A549 (cell line): ENCODE results near the gene QKI. TPM values are rescaled to one million over a fixed set of nuclear protein-coding genes. Genes with fewer than 3 reads are reported as not detected.

Experiments used
- ATAC-seq, 2 experiments: fragments of 200-7000 bp in 1 of 2; fragments of >200 bp in 1 of 2; cut with Nextera tagmentation in 1 of 2; cut with Tn5 transposase in 1 of 2; 3 replicates each; pipeline versions ENCODE4 v1.8.0 to v1.9.1; 2018 to 2020; ENCODE audit warnings: mild to moderate bottlenecking in 1 of 2, moderate library complexity in 1 of 2
- CTCF ChIA-PET: fragments of 300-600 bp; sonication (Branson Sonifier 250); formaldehyde crosslinking; extraction: SDS; loops from one replicate; lab custom pipeline; 2021; ENCODE audit warnings: antibody characterized with exemption, inconsistent platforms; lab: Yijun Ruan, JAX
- POLR2A ChIA-PET: fragments of 350-600 bp; formaldehyde crosslinking; extraction: SDS; loops from one replicate; lab custom pipeline; 2021; ENCODE audit warnings: antibody characterized with exemption, inconsistent platforms; lab: Yijun Ruan, JAX
- DNase-seq, 2 experiments: peaks; one replicate each; pipeline versions ENCODE4 v3.0.0 to v3.0.0-alpha.2; 2011 to 2016; ENCODE audit warnings: low read depth in 1 of 2, low spot score in 1 of 2
- FAIRE-seq: peaks from 2 replicates; lab custom pipeline; 2011; peaks lifted over from hg19 to GRCh38; lab: Jason Lieb, UNC
- H3K27ac ChIP-seq, 2 experiments: fragments of >200 bp; sonication (Bioruptor Twin); formaldehyde crosslinking; 3 replicates each; pipeline ENCODE4 v1.5.1; 2016 to 2017
- H3K4me1 ChIP-seq: fragments of >200 bp; sonication (Bioruptor Twin); formaldehyde crosslinking; 3 replicates; pipeline ENCODE4 v1.6.1; 2016
- H3K4me2 ChIP-seq: fragments of >200 bp; sonication (Bioruptor Twin); formaldehyde crosslinking; 3 replicates; pipeline ENCODE4 v1.6.1; 2016
- H3K4me3 ChIP-seq: fragments of >200 bp; sonication (Bioruptor Twin); formaldehyde crosslinking; 3 replicates; pipeline ENCODE4 v1.5.1; 2016
- H3K9me3 ChIP-seq: fragments of >200 bp; sonication (Bioruptor Twin); formaldehyde crosslinking; 3 replicates; pipeline ENCODE4 v1.6.1; 2016
- CBX2 ChIP-seq: fragments of 200-600 bp; sonication (generic); IDR thresholded peaks from 2 replicates; pipeline ENCODE4 v1.6.1; 2016; ENCODE audit warnings: low read depth, mild to moderate bottlenecking, borderline replicate concordance
- CEBPB ChIP-seq, 2 experiments: fragments of >200 bp in 1 of 2; sonication (Bioruptor Twin) in 1 of 2; formaldehyde crosslinking in 1 of 2; IDR thresholded peaks; 2 replicates each; pipeline ENCODE4 v1.6.1; 2012 to 2016
- CHD2 ChIP-seq: fragments of 150-350 bp; IDR thresholded peaks from 2 replicates; pipeline ENCODE4 v1.6.1; 2014; ENCODE audit warnings: low read length; ENCODE audit not compliant: partially characterized antibody
- EHMT2 ChIP-seq: fragments of 200-600 bp; sonication (generic); IDR thresholded peaks from 2 replicates; pipeline ENCODE4 v1.6.1; 2016; ENCODE audit warnings: antibody characterized with exemption, low read depth, mild to moderate bottlenecking, moderate library complexity
- ELK1 ChIP-seq: fragments of 150-350 bp; IDR thresholded peaks from 2 replicates; pipeline ENCODE4 v1.6.1; 2014; ENCODE audit warnings: low read depth, mild to moderate bottlenecking, low read length
- HEYL ChIP-seq: fragments of 250-450 bp; sonication (Bioruptor Pico); IDR thresholded peaks from 2 replicates; pipeline ENCODE4 v1.8.0; 2021; ENCODE audit warnings: mild to moderate bottlenecking, moderate library complexity
- HOXA7 ChIP-seq: fragments of 250-450 bp; sonication (Bioruptor Pico); IDR thresholded peaks from 2 replicates; pipeline ENCODE4 v1.5.0; 2020; ENCODE audit warnings: mild to moderate bottlenecking, moderate library complexity
- HOXB5 ChIP-seq: fragments of 250-450 bp; sonication (Bioruptor Pico); IDR thresholded peaks from 2 replicates; pipeline ENCODE4 v1.5.0; 2020; ENCODE audit warnings: mild to moderate bottlenecking, moderate library complexity
- KDM1A ChIP-seq: fragments of 200-600 bp; sonication (generic); IDR thresholded peaks from 2 replicates; pipeline ENCODE4 v1.6.1; 2016; ENCODE audit warnings: low read depth, mild to moderate bottlenecking
- NFE2L2 ChIP-seq: fragments of 150-350 bp; conservative IDR thresholded peaks from 2 replicates; pipeline ENCODE4 v1.6.1; 2014; ENCODE audit warnings: low read length
- NPAS2 ChIP-seq: fragments of 250-450 bp; sonication (Bioruptor Pico); IDR thresholded peaks from 2 replicates; pipeline ENCODE4 v1.8.0; 2022; ENCODE audit warnings: mild to moderate bottlenecking, moderate library complexity, borderline replicate concordance
- PBX3 ChIP-seq: IDR thresholded peaks from 2 replicates; pipeline ENCODE4 v1.6.1; 2012
- PHF8 ChIP-seq: fragments of 200-600 bp; sonication (generic); IDR thresholded peaks from 2 replicates; pipeline ENCODE4 v1.6.1; 2016; ENCODE audit warnings: low read depth, mild to moderate bottlenecking, antibody characterized with exemption, moderate library complexity, borderline replicate concordance
- RAD21 ChIP-seq, 2 experiments: fragments of >200 bp in 1 of 2; sonication (Bioruptor Twin) in 1 of 2; formaldehyde crosslinking in 1 of 2; IDR thresholded peaks in 1 of 2; conservative IDR thresholded peaks in 1 of 2; 2 replicates in 1 of 2; 3 replicates in 1 of 2; pipeline ENCODE4 v1.6.1; 2012 to 2018; ENCODE audit warnings: inconsistent platforms in 1 of 2
- RARB ChIP-seq: fragments of 250-450 bp; sonication (Bioruptor Pico); IDR thresholded peaks from 2 replicates; pipeline ENCODE4 v1.8.0; 2021; ENCODE audit warnings: mild to moderate bottlenecking, moderate library complexity
- RFX5 ChIP-seq: fragments of 450-650 bp; IDR thresholded peaks from 2 replicates; pipeline ENCODE4 v1.7.1; 2014; ENCODE audit warnings: antibody characterized with exemption, mild to moderate bottlenecking, moderate library complexity
- RNF2 ChIP-seq: fragments of 200-600 bp; sonication (generic); IDR thresholded peaks from 2 replicates; pipeline ENCODE4 v1.6.1; 2016; ENCODE audit warnings: low read depth, mild to moderate bottlenecking, antibody characterized with exemption, moderate library complexity, borderline replicate concordance
- SMC3 ChIP-seq: fragments of >200 bp; sonication (Bioruptor Twin); formaldehyde crosslinking; IDR thresholded peaks from 3 replicates; pipeline ENCODE4 v1.6.1; 2018; ENCODE audit warnings: inconsistent platforms
- ZC3H11A ChIP-seq: fragments of 450-650 bp; IDR thresholded peaks from 2 replicates; pipeline ENCODE4 v1.6.1; 2014; ENCODE audit warnings: antibody characterized with exemption, mild to moderate bottlenecking
- ZFP36 ChIP-seq: fragments of 450-650 bp; IDR thresholded peaks from 2 replicates; pipeline ENCODE4 v1.6.1; 2014; ENCODE audit warnings: borderline replicate concordance; ENCODE audit not compliant: partially characterized antibody
- ZNF302 ChIP-seq: fragments of 250-450 bp; sonication (Bioruptor Pico); IDR thresholded peaks from 2 replicates; pipeline ENCODE4 v1.9.0; 2021; ENCODE audit warnings: inconsistent platforms, mild to moderate bottlenecking, moderate library complexity
- WGBS: methylation state at CpG from one replicate; pipeline ENCODE4 v1.1.6; 2017; ENCODE audit errors: missing lambda C conversion rate; 5-methylcytosine and 5-hydroxymethylcytosine counted together
- polyA plus RNA-seq, 4 experiments: library from polyadenylated mRNA; depleted of rRNA in 3 of 4; stranded (reverse); fragments of >200 nt; fragmentation: RNase III in 1 of 4; extraction: RNeasy Plus Mini Kit Qiagen cat#74134 plus additional on column Dnase treatment in 1 of 4; gene quantifications; 2 replicates in 3 of 4; 3 replicates in 1 of 4; pipeline ENCODE4 v1.2.3, GENCODE V29; 2011 to 2017
- TF ChIP-seq, protein P1 (sequence below): IDR thresholded peaks from 2 replicates; pipeline ENCODE4 v1.6.1; 2012; ENCODE audit warnings: low read depth, borderline replicate concordance

QKI gene
- polyA plus RNA-seq, 2 of the 4 experiments (the other 2 are of a cell fraction) = 71.9 to 98.2 TPM

DNA sequence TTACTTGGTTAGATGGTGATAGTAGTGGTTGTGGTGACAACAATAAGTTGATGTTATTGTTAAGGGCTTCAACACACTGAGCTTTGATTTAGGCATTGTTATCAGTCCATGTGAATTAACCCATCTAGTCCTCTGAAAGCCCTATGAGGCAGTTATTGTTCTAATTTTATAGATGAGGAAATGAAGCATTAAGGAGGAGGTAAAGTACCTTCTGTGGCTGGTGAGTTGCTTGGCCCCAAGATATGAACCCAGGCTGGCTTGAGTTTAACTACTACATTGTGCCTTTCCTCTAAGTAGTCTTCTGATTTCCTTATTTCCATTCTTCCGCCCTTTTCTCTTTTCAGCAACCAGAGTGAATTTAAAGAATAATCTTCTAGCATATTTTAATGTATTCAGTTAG, 81.7 kb downstream of the QKI start:
- H3K27ac ChIP-seq = no peak overlapping the region; a peak in 1 of 6 replicates
- H3K4me3 ChIP-seq = no peak overlapping the region
- H3K4me1 ChIP-seq = peaks cover 28% of the 10 kb centered on the region
- TF ChIP-seq ZNF302 (CRISPR knock-in tag) (no peak), HEYL (CRISPR knock-in tag) (no peak), RNF2 (no peak)
- TF ChIP-seq, protein P1, sequence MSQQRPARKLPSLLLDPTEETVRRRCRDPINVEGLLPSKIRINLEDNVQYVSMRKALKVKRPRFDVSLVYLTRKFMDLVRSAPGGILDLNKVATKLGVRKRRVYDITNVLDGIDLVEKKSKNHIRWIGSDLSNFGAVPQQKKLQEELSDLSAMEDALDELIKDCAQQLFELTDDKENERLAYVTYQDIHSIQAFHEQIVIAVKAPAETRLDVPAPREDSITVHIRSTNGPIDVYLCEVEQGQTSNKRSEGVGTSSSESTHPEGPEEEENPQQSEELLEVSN = no peak
- DNase-seq (no peak), FAIRE-seq (no peak), ATAC-seq (no peak)
- CTCF ChIA-PET = no interaction called here
- POLR2A ChIA-PET = no interaction called here
- no peaks in the 10 kb centered on the region for H3K9me3 ChIP-seq
- no peak overlapping the region for H3K4me2 ChIP-seq
- 96% methylated on average over 1 of the region's 1 CpG for WGBS

DNA sequence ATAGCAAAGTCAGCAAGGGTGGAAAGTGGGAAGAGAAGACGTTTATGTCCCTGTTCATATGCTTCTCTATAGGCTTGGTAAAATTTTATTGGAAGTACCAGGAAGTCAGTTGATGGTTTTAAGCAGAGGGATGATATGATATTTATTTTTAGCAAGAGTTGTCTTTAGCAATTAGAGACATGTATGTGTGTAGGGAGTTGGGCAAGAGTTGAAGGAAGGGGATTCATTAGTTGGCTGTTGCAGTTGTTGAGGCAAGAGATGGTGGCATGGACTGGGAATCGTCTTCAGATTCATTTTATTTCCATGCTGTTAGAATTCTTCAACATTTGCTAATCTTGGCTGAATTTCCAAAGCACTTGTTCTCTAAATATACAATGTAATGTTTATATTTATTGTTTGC, 85.6 kb downstream of the QKI start:
- H3K4me2 ChIP-seq = no peak overlapping the region
- H3K4me3 ChIP-seq = no peak overlapping the region
- POLR2A ChIA-PET = no interaction called here
- ATAC-seq (no peak), FAIRE-seq (no peak), DNase-seq (no peak)
- peaks cover 12% of the 10 kb centered on the region for H3K9me3 ChIP-seq
- 64% methylated on average over 2 of the region's 2 CpGs for WGBS
- CTCF ChIA-PET = no interaction called here
- H3K27ac ChIP-seq = no peak overlapping the region
- no peaks in the 10 kb centered on the region for H3K4me1 ChIP-seq
- TF ChIP-seq ZFP36 (no peak), HOXB5 (CRISPR knock-in tag) (no peak), SMC3 (no peak), CBX2 (no peak), CHD2 (no peak), NFE2L2 (no peak), PBX3 (no peak), RARB (CRISPR knock-in tag) (no peak), EHMT2 (no peak), HOXA7 (CRISPR knock-in tag) (no peak), KDM1A (no peak), ZNF302 (CRISPR knock-in tag) (no peak), RFX5 (no peak), RAD21 (conservative IDR thresholded peaks at IDR 0.05 in 1 of 2, IDR thresholded peaks at IDR 0.05 in 1 of 2) (no peak)

- no peak for FAIRE-seq
- CTCF ChIA-PET = interaction anchor here (1.0 kb wide), 1 partner anchor 24 kb away, joined by 4 read pairs; no protein-coding TSS in a partner anchor
- TF ChIP-seq NPAS2 (CRISPR knock-in tag) = no peak
- TF ChIP-seq PHF8 = no peak
- TF ChIP-seq ZC3H11A = no peak
- TF ChIP-seq ELK1 = no peak
- TF ChIP-seq CEBPB (IDR thresholded peaks at IDR 0.05) = no peak
- TF ChIP-seq SMC3 = no peak
- Histone ChIP-seq H3K4me3 (no peak overlapping the region), H3K9me3 (peaks cover 15% of the 10 kb centered on the region), H3K4me2 (no peak overlapping the region), H3K27ac (no peak overlapping the region), H3K4me1 (no peaks in the 10 kb centered on the region)
- WGBS = 90% methylated on average over 2 of the region's 2 CpGs
- ATAC-seq = no peak
- POLR2A ChIA-PET = no interaction called here
- no peak for DNase-seq
Observed at GRCh38 chr6:163501026-163501425, 86.5 kb downstream of the QKI start.
